ENCODE data around the gene RAVER2. TPM values are rescaled to one million over a fixed set of nuclear protein-coding genes. Genes with fewer than 3 reads are reported as not detected.
"Not testable (repeated sequence)": the region's sequence is repeated elsewhere in the genome, so short reads cannot be mapped to it uniquely, and the experiment has no call there.

Gene RAVER2
- total RNA-seq, 1 experiment from 2014 or later = 12.9 TPM

DNA sequence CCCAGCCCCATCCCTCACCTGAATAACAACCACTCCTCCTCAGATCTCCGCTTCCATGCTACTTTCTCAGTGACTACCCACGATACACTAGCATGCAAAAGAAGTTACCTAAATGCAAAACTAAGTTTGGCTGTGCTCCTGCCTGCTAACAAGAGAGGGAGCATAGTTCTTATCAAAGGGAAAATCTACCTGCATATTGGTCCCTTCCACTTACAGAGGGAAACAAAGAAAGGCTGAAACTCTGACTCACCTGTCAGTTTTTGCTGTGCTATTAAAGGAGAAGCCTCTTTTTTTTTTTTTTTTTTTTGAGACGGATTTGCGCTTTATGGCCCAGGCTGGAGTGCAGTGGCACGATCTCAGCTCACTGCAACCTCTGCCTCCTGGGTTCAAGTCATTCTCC is 43.8 kb upstream of the RAVER2 start:
- intact Hi-C loops (cut with micrococcal nuclease; ENCODE audit: unreplicated experiment) = no loop called here
- no peaks in the 10 kb centered on the region for H3K36me3 ChIP-seq (ENCODE audit: control insufficient read depth, insufficient read depth, low read length)
- Mint-ChIP-seq H3K4me1 (ENCODE audit: low read depth, unreplicated experiment) (peaks cover 6% of the 10 kb centered on the region), H3K9me3 (ENCODE audit: unreplicated experiment) (no peaks in the 10 kb centered on the region), H3K27me3 (ENCODE audit: insufficient read depth, unreplicated experiment) (no peaks in the 10 kb centered on the region), H3K4me3 (ENCODE audit: unreplicated experiment) (no peak overlapping the region), H3K27ac (ENCODE audit: unreplicated experiment) (no peak overlapping the region), H3K36me3 (ENCODE audit: insufficient read depth, unreplicated experiment) (peaks cover 5% of the 10 kb centered on the region)
- no peaks in the 10 kb centered on the region for H3K4me1 ChIP-seq
- H3K27me3 ChIP-seq (replicated peaks; ENCODE audit: control insufficient read depth, insufficient read depth, low read length) = no peaks in the 10 kb centered on the region
- ChIA-PET CTCF (no interaction called here), POLR2A (no interaction called here)
- no peaks in the 10 kb centered on the region for H3K9me3 ChIP-seq
- no TSS peak for BruUV-seq (replicated peaks)
- no peak overlapping the region for H3K4me3 ChIP-seq (ENCODE audit: low read depth, low read length)
- no peak for DNase-seq
- TF ChIP-seq, protein P1, sequence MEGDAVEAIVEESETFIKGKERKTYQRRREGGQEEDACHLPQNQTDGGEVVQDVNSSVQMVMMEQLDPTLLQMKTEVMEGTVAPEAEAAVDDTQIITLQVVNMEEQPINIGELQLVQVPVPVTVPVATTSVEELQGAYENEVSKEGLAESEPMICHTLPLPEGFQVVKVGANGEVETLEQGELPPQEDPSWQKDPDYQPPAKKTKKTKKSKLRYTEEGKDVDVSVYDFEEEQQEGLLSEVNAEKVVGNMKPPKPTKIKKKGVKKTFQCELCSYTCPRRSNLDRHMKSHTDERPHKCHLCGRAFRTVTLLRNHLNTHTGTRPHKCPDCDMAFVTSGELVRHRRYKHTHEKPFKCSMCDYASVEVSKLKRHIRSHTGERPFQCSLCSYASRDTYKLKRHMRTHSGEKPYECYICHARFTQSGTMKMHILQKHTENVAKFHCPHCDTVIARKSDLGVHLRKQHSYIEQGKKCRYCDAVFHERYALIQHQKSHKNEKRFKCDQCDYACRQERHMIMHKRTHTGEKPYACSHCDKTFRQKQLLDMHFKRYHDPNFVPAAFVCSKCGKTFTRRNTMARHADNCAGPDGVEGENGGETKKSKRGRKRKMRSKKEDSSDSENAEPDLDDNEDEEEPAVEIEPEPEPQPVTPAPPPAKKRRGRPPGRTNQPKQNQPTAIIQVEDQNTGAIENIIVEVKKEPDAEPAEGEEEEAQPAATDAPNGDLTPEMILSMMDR (IDR thresholded peaks at IDR 0.05; ENCODE audit: insufficient read depth in 1 of 2, low read depth in 1 of 2, low read length in 1 of 2, severe bottlenecking in 1 of 2, unreplicated experiment in 1 of 2) = no peak

DNA sequence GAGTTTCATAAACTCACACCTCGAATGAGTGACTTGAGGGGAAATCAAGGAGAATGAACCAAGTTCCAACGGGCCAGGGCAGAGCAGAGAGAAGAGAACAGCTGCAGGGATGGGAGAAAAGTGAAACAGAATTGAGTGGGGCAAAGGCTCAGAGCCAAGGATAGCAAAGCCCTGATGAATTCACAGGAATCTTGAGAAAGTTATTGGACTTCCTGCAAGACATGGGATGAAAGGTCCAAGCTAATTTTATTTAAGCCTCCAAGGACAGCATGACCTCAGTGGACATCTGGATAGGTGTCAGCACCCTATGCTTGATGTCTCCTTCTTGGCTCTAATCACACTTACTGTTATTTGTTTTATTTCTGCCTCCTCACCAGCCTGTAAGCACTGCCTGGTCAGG is 43.0 kb upstream of the RAVER2 start:
- TF ChIP-seq, protein P1 (IDR thresholded peaks at IDR 0.05; ENCODE audit: insufficient read depth in 1 of 2, low read depth in 1 of 2, low read length in 1 of 2, severe bottlenecking in 1 of 2, unreplicated experiment in 1 of 2) = no peak
- no peak for DNase-seq
- H3K9me3 ChIP-seq = no peaks in the 10 kb centered on the region
- H3K4me1 ChIP-seq = no peaks in the 10 kb centered on the region
- Mint-ChIP-seq H3K4me1 (ENCODE audit: low read depth, unreplicated experiment) (peaks cover 6% of the 10 kb centered on the region), H3K36me3 (ENCODE audit: insufficient read depth, unreplicated experiment) (peaks cover 5% of the 10 kb centered on the region), H3K27ac (ENCODE audit: unreplicated experiment) (no peak overlapping the region), H3K4me3 (ENCODE audit: unreplicated experiment) (no peak overlapping the region), H3K9me3 (ENCODE audit: unreplicated experiment) (no peaks in the 10 kb centered on the region), H3K27me3 (ENCODE audit: insufficient read depth, unreplicated experiment) (no peaks in the 10 kb centered on the region)
- no peaks in the 10 kb centered on the region for H3K27me3 ChIP-seq (replicated peaks; ENCODE audit: control insufficient read depth, insufficient read depth, low read length)
- no peak overlapping the region for H3K4me3 ChIP-seq (ENCODE audit: low read depth, low read length)
- no peaks in the 10 kb centered on the region for H3K36me3 ChIP-seq (ENCODE audit: control insufficient read depth, insufficient read depth, low read length)
- CTCF ChIA-PET = no interaction called here
- POLR2A ChIA-PET = no interaction called here
- intact Hi-C loops (cut with micrococcal nuclease; ENCODE audit: unreplicated experiment) = no loop called here
- BruUV-seq (replicated peaks) = no TSS peak

DNA sequence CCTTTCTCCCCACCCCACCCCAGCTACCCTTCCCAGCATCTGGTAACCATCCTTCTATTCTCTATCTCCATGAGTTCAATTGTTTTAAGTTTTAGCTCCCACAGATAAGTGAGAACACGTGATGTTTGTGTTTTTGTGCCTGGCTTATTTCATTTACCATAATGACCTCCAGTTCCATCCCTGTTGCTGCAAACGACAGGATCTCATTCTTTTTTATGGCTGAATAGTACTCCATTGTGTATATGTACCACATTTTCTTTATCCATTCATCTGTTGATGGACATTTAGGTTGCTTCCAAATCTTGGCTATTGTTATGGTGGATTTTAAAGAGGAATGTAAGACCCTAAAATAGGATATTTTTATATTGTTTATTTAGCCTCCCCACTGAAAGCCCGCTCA is 42.2 kb upstream of the RAVER2 start:
- H3K4me3 Mint-ChIP-seq (ENCODE audit: unreplicated experiment); intact Hi-C loops (cut with micrococcal nuclease; ENCODE audit: unreplicated experiment); H3K27me3 ChIP-seq (replicated peaks; ENCODE audit: control insufficient read depth, insufficient read depth, low read length); H3K9me3 Mint-ChIP-seq (ENCODE audit: unreplicated experiment); H3K9me3 ChIP-seq; H3K27me3 Mint-ChIP-seq (ENCODE audit: insufficient read depth, unreplicated experiment); H3K36me3 Mint-ChIP-seq (ENCODE audit: insufficient read depth, unreplicated experiment); BruUV-seq (replicated peaks); CTCF ChIA-PET; POLR2A ChIA-PET; H3K4me1 Mint-ChIP-seq (ENCODE audit: low read depth, unreplicated experiment); H3K36me3 ChIP-seq (ENCODE audit: control insufficient read depth, insufficient read depth, low read length); H3K4me3 ChIP-seq (ENCODE audit: low read depth, low read length); H3K4me1 ChIP-seq; DNase-seq; H3K27ac Mint-ChIP-seq (ENCODE audit: unreplicated experiment): not testable (repeated sequence)

DNA sequence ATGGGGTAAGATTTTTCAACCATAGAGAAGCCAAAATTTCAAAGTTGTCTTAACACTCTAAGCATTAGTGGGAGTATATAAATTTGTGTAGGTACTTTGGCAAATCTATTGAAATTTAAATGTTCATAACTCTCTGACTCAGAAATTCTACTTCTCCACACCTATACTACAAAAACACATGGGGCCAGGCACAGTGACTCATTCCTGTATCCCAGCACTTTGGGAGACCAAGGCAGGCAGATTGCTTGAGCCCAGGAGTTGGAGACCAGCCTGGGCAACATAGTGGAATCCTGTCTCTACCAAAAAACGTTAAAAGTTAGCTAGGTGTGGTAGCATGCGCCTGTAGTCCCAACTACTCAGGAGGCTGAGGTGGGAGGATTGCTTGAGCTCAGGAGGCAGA is 41.3 kb upstream of the RAVER2 start:
- BruUV-seq (replicated peaks) = no TSS peak
- Mint-ChIP-seq H3K27me3 (ENCODE audit: insufficient read depth, unreplicated experiment) (no peaks in the 10 kb centered on the region), H3K4me3 (ENCODE audit: unreplicated experiment) (no peak overlapping the region), H3K27ac (ENCODE audit: unreplicated experiment) (no peak overlapping the region), H3K36me3 (ENCODE audit: insufficient read depth, unreplicated experiment) (peaks cover 5% of the 10 kb centered on the region), H3K9me3 (ENCODE audit: unreplicated experiment) (no peaks in the 10 kb centered on the region), H3K4me1 (ENCODE audit: low read depth, unreplicated experiment) (peaks cover 6% of the 10 kb centered on the region)
- ChIA-PET POLR2A (no interaction called here), CTCF (interaction anchor here (0.7 to 1.0 kb wide), 2 partner anchors 13 to 18 kb away, joined by 3 to 7 read pairs; no protein-coding TSS in a partner anchor)
- Histone ChIP-seq H3K4me1 (no peaks in the 10 kb centered on the region), H3K4me3 (ENCODE audit: low read depth, low read length) (no peak overlapping the region), H3K27me3 (replicated peaks; ENCODE audit: control insufficient read depth, insufficient read depth, low read length) (no peaks in the 10 kb centered on the region), H3K36me3 (ENCODE audit: control insufficient read depth, insufficient read depth, low read length) (no peaks in the 10 kb centered on the region), H3K9me3 (no peaks in the 10 kb centered on the region)
- TF ChIP-seq, protein P1 (IDR thresholded peaks at IDR 0.05; ENCODE audit: insufficient read depth in 1 of 2, low read depth in 1 of 2, low read length in 1 of 2, severe bottlenecking in 1 of 2, unreplicated experiment in 1 of 2) = no peak
- no peak for DNase-seq
- intact Hi-C loops (cut with micrococcal nuclease; ENCODE audit: unreplicated experiment) = no loop called here
